ENCODE measurements around the gene RMND1. TPM values are rescaled to one million over a fixed set of nuclear protein-coding genes. Genes with fewer than 3 reads are reported as not detected.

The RMND1 gene
- total and polyA plus RNA-seq, 2 of the 13 experiments (the other 11 are each of a cell fraction or from before 2014, with no cell fraction given): 34.0 to 72.5 TPM

DNA sequence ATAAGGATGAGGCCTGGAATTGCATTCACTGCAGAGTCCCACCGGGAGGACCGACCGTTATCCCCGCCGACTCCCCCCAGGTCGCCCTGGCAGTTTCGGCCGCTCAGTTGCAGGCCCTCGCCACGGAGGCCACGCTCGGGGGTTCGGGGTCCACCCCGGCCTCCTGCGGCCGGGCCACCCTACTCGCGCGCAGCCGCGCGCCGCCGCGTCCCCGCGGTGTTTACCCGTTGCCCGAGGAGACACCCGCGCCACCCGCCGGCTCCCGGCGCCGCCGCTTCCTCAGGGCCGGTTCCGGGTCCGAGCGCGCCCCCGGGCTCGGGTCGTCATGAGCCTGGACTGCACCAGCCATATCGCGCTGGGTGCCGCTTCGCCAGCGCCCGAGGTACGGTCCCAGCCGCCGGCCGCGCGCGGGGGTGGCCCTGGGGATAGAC lies 41.9 kb upstream of the RMND1 start, which contains the start of gene CCDC170 (continued):
- TF ChIP-seq NFE2L1 (CRISPR knock-in tag; IDR thresholded peaks at IDR 0.05; ENCODE audit: borderline replicate concordance): peak; percentile 76; the same call in 1 of the 2 replicates
- TF ChIP-seq MEIS2 (CRISPR knock-in tag; IDR thresholded peaks at IDR 0.05): peak; percentile 4; the same call in 1 of the 2 replicates
- TF ChIP-seq PTBP1 (IDR thresholded peaks at IDR 0.05; ENCODE audit: low read depth, low read length, poor library complexity, severe bottlenecking): peak; percentile 53
- peak; percentile 72 for TF ChIP-seq BRD4 (CRISPR knock-in tag; IDR thresholded peaks at IDR 0.05)
- peak; percentile 75 for TF ChIP-seq ZNF225 (CRISPR knock-in tag; IDR thresholded peaks at IDR 0.05)
- peak; percentile 25; the same call in 1 of the 2 replicates for TF ChIP-seq ZSCAN31 (CRISPR knock-in tag; IDR thresholded peaks at IDR 0.05; ENCODE audit: low read depth)
- TF ChIP-seq ZNF562 (CRISPR knock-in tag; IDR thresholded peaks at IDR 0.05; ENCODE audit: borderline replicate concordance): no peak
- 0 out of 2 replicates have a peak, but pooled peaks have one; percentile 23 for TF ChIP-seq ZSCAN25 (CRISPR knock-in tag; IDR thresholded peaks at IDR 0.05)
- no peak for TF ChIP-seq ATRX (CRISPR knock-in tag; IDR thresholded peaks at IDR 0.05; ENCODE audit: borderline replicate concordance)
- TF ChIP-seq KLF13 (CRISPR knock-in tag; IDR thresholded peaks at IDR 0.05): peak; percentile 91
- peak; percentile 70; the same call in 1 of the 2 replicates for TF ChIP-seq ZFP41 (CRISPR knock-in tag; IDR thresholded peaks at IDR 0.05; ENCODE audit: borderline replicate concordance)
- no peak for TF ChIP-seq ZFP37 (CRISPR knock-in tag; IDR thresholded peaks at IDR 0.05; ENCODE audit: borderline replicate concordance)
- peak; percentile 87 for TF ChIP-seq SAP130 (CRISPR knock-in tag; IDR thresholded peaks at IDR 0.05; ENCODE audit: low read depth)
- TF ChIP-seq NRL (CRISPR knock-in tag; IDR thresholded peaks at IDR 0.05; ENCODE audit: borderline replicate concordance): peak; percentile 71; the same call in 1 of the 2 replicates
- TF ChIP-seq, protein P1, sequence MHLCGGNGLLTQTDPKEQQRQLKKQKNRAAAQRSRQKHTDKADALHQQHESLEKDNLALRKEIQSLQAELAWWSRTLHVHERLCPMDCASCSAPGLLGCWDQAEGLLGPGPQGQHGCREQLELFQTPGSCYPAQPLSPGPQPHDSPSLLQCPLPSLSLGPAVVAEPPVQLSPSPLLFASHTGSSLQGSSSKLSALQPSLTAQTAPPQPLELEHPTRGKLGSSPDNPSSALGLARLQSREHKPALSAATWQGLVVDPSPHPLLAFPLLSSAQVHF (CRISPR knock-in tag; IDR thresholded peaks at IDR 0.05): peak; percentile 61; the same call in 1 of the 2 replicates
- TF ChIP-seq, protein P2, sequence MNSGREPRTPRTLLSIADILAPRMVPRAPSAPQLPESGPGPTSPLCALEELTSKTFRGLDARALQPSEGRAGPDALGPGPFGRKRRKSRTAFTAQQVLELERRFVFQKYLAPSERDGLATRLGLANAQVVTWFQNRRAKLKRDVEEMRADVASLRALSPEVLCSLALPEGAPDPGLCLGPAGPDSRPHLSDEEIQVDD (CRISPR knock-in tag; IDR thresholded peaks at IDR 0.05; ENCODE audit: borderline replicate concordance): 0 out of 2 replicates have a peak, but pooled peaks have one; percentile 25
- no peak; the same call in 1 of the 2 replicates for TF ChIP-seq ZNF230 (CRISPR knock-in tag; IDR thresholded peaks at IDR 0.05)
- TF ChIP-seq, protein P3, sequence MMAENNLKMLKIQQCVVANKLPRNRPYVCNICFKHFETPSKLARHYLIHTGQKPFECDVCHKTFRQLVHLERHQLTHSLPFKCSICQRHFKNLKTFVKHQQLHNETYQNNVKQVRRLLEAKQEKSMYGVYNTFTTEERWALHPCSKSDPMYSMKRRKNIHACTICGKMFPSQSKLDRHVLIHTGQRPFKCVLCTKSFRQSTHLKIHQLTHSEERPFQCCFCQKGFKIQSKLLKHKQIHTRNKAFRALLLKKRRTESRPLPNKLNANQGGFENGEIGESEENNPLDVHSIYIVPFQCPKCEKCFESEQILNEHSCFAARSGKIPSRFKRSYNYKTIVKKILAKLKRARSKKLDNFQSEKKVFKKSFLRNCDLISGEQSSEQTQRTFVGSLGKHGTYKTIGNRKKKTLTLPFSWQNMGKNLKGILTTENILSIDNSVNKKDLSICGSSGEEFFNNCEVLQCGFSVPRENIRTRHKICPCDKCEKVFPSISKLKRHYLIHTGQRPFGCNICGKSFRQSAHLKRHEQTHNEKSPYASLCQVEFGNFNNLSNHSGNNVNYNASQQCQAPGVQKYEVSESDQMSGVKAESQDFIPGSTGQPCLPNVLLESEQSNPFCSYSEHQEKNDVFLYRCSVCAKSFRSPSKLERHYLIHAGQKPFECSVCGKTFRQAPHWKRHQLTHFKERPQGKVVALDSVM (CRISPR knock-in tag; IDR thresholded peaks at IDR 0.05): peak; percentile 86
- peak; percentile 31; the same call in 1 of the 2 replicates for TF ChIP-seq ZBTB20 (CRISPR knock-in tag; IDR thresholded peaks at IDR 0.05; ENCODE audit: borderline replicate concordance, low read depth)
- peak; percentile 28; the same call in 1 of the 2 replicates for TF ChIP-seq SMAD3 (CRISPR knock-in tag; IDR thresholded peaks at IDR 0.05)
- TF ChIP-seq, protein P4, sequence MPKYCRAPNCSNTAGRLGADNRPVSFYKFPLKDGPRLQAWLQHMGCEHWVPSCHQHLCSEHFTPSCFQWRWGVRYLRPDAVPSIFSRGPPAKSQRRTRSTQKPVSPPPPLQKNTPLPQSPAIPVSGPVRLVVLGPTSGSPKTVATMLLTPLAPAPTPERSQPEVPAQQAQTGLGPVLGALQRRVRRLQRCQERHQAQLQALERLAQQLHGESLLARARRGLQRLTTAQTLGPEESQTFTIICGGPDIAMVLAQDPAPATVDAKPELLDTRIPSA (CRISPR knock-in tag; IDR thresholded peaks at IDR 0.05; ENCODE audit: borderline replicate concordance): 0 out of 2 replicates have a peak, but pooled peaks have one; percentile 68
- TF ChIP-seq ZC3H13 (CRISPR knock-in tag; IDR thresholded peaks at IDR 0.05): 0 out of 2 replicates have a peak, but pooled peaks have one; percentile 2
- TF ChIP-seq ZNF205 (CRISPR knock-in tag; IDR thresholded peaks at IDR 0.05): no peak
- TF ChIP-seq, protein P5, sequence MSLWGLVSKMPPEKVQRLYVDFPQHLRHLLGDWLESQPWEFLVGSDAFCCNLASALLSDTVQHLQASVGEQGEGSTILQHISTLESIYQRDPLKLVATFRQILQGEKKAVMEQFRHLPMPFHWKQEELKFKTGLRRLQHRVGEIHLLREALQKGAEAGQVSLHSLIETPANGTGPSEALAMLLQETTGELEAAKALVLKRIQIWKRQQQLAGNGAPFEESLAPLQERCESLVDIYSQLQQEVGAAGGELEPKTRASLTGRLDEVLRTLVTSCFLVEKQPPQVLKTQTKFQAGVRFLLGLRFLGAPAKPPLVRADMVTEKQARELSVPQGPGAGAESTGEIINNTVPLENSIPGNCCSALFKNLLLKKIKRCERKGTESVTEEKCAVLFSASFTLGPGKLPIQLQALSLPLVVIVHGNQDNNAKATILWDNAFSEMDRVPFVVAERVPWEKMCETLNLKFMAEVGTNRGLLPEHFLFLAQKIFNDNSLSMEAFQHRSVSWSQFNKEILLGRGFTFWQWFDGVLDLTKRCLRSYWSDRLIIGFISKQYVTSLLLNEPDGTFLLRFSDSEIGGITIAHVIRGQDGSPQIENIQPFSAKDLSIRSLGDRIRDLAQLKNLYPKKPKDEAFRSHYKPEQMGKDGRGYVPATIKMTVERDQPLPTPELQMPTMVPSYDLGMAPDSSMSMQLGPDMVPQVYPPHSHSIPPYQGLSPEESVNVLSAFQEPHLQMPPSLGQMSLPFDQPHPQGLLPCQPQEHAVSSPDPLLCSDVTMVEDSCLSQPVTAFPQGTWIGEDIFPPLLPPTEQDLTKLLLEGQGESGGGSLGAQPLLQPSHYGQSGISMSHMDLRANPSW (CRISPR knock-in tag; IDR thresholded peaks at IDR 0.05; ENCODE audit: borderline replicate concordance): peak; percentile 31; the same call in 1 of the 2 replicates

All from HepG2 (cell line).